UCSD-AML1 (cell line): ENCODE measurements around the gene LRP1.

ENCODE experiments used
- DNase-seq: peaks from one replicate; lab custom pipeline; 2025; ENCODE audit not compliant: unreplicated experiment; lab: John Stamatoyannopoulos, UW

The LRP1 gene

GRCh38 chr12:57220770-57221168, 92.5 kb downstream of the LRP1 start:
- no peak for DNase-seq

- no peak for DNase-seq
Measured at GRCh38 chr12:57221169-57221917, 93.1 kb downstream of the LRP1 start.

- no peak for DNase-seq
Measured at GRCh38 chr12:57222286-57223190, 94.3 kb downstream of the LRP1 start.

- DNase-seq = no peak
Measured at GRCh38 chr12:57223191-57224165, 95.2 kb downstream of the LRP1 start.

- no peak for DNase-seq
Measured at GRCh38 chr12:57224278-57224972, 96.1 kb downstream of the LRP1 start.

GRCh38 chr12:57224973-57225679, 96.8 kb downstream of the LRP1 start:
- DNase-seq = peak; percentile 81

GRCh38 chr12:57225680-57226210, 97.5 kb downstream of the LRP1 start:
- DNase-seq = no peak

GRCh38 chr12:57226588-57227314, 98.5 kb downstream of the LRP1 start:
- DNase-seq = no peak

GRCh38 chr12:57227315-57228115, 99.2 kb downstream of the LRP1 start:
- no peak for DNase-seq

- peak; percentile 59 for DNase-seq
Measured at GRCh38 chr12:57229046-57229633, 100.9 kb downstream of the LRP1 start.

- DNase-seq = peak; percentile 91
Measured at GRCh38 chr12:57229634-57230380, 101.5 kb downstream of the LRP1 start, which contains the start of gene SHMT2. Gene SHMT2, plus strand, starts transcription at chr12:57229711. Its CDS starts 68 bp downstream, at chr12:57229779.

- DNase-seq = no peak
Measured at GRCh38 chr12:57230381-57231155, 102.3 kb downstream of the LRP1 start.

- no peak for DNase-seq
Measured at GRCh38 chr12:57231276-57232021, 103.2 kb downstream of the LRP1 start.

- no peak for DNase-seq
Measured at GRCh38 chr12:57232156-57232756, 104.0 kb downstream of the LRP1 start.
